GM12891 (cell line): ENCODE measurements around the gene ANKRD13B.
A peak's percentile ranks its signal among the peaks of the same experiment; 100 is the strongest.

Source experiments
- DNase-seq: peaks from one replicate; pipeline ENCODE4 v3.0.0; 2011; ENCODE audit warnings: low spot score; ENCODE audit not compliant: insufficient read length
- FAIRE-seq: peaks from 2 replicates; lab custom pipeline; 2011; peaks lifted over from hg19 to GRCh38; lab: Jason Lieb, UNC
- PAX5 ChIP-seq: IDR thresholded peaks from 2 replicates; pipeline ENCODE4 v1.6.1; 2011; ENCODE audit warnings: low read length, moderate library complexity, mild to moderate bottlenecking; ENCODE audit not compliant: insufficient read depth, severe bottlenecking
- POLR2A ChIP-seq: IDR thresholded peaks from 2 replicates; pipeline ENCODE4 v1.6.1; 2011; ENCODE audit warnings: low read depth, low read length, control low read depth
- POLR2AphosphoS5 ChIP-seq: IDR thresholded peaks from 2 replicates; pipeline ENCODE4 v1.6.1; 2011; ENCODE audit warnings: low read depth, low read length, control low read depth
- POU2F2 ChIP-seq: IDR thresholded peaks from 2 replicates; pipeline ENCODE4 v1.6.1; 2011; ENCODE audit warnings: low read depth, mild to moderate bottlenecking, control low read depth, low read length, moderate library complexity
- SPI1 ChIP-seq: IDR thresholded peaks from 2 replicates; pipeline ENCODE4 v1.6.1; 2011; ENCODE audit warnings: low read depth, low read length, control low read depth
- TAF1 ChIP-seq: IDR thresholded peaks from 2 replicates; pipeline ENCODE4 v1.6.1; 2011; ENCODE audit warnings: low read depth, low read length, control low read depth

ANKRD13B gene

DNA sequence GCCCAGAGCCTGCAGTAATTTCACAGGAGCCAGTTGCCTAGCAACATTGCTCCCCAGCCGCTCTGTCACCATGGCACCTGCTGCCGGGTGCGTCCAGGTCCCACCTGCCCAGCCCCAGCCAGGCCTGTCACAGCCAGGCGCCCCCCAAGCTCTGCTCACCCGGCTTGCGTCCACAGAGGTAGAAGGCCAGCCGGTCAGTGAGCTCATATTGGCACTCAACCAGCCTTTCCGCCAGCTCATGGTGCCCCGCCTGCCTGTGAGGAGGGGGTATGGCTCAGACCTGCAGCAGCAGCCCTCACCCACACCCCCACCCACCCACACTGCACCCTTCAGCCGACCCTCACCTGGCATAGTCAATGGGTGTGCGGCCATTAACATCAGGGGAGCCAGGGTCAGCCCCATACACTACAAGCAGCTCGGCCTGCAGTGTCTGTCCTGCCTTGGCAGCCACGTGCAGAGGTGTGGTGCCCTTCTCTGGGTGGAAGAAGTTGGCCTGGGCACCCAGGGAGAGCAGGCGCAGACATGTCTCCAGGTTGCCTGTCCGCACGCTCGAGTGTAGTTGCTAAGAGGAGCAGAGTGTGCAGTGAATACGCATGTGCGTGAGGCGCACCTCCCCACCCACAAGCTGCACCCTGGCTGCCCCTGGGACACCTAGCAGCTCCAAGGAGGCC lies 11.2 kb upstream of the ANKRD13B start:
- no peak for TF ChIP-seq POU2F2
- no peak for TF ChIP-seq POLR2AphosphoS5
- no peak for TF ChIP-seq POLR2A
- no peak for TF ChIP-seq SPI1
- no peak for TF ChIP-seq PAX5
- no peak for TF ChIP-seq TAF1
- no peak for DNase-seq
- no peak for FAIRE-seq

DNA sequence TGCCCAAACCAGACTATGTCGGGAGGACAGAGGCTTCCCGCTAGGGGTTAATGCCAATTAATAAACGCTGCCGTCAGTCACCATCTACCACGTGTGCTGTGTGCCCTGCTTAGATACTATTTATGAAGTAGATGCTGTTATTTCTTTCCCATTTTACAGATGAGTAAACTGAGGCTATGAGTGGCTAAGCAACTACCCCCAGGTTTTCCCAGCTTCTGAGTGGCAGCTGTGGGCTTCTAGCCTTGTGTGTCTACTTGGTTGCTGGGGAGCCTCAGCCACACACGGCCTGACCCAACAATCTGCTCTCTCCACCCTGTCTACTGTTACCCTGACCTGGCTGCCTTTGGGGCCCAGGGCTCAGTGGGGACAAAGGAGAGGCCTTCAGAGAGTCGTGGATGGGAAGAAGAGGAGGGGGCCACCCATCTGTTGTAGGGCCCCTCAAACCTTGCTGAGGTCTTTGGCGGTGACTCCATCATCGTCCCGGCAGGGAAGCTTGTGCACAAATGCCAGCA lies 10.6 kb upstream of the ANKRD13B start:
- FAIRE-seq (no peak), DNase-seq (no peak)
- TF ChIP-seq SPI1 (no peak), POLR2A (no peak), PAX5 (no peak), TAF1 (no peak), POLR2AphosphoS5 (no peak), POU2F2 (no peak)

DNA sequence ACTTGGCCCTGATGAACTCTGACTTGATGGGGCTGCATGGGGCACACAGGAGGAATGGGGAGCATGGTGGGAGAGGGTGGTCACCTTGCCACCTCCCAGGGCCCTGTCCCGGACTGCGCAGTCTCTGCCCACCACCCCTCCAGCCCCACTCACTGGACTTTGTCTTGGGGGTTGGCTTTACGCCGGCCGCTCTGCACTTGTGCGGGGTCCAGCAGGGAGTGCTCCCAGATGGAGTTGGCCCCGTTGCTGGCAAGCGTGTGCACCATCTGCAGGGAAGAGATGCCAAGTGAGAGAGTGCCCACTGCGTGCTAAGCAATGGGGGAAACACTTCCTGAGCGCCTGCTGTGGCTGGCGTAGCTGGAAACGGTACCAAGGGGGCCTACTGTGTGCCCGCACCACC lies 10.2 kb upstream of the ANKRD13B start:
- no peak for TF ChIP-seq POLR2AphosphoS5
- TF ChIP-seq POLR2A, result no peak
- TF ChIP-seq TAF1, result no peak
- no peak for TF ChIP-seq POU2F2
- no peak for TF ChIP-seq PAX5
- no peak for TF ChIP-seq SPI1
- FAIRE-seq (no peak), DNase-seq (no peak)

DNA sequence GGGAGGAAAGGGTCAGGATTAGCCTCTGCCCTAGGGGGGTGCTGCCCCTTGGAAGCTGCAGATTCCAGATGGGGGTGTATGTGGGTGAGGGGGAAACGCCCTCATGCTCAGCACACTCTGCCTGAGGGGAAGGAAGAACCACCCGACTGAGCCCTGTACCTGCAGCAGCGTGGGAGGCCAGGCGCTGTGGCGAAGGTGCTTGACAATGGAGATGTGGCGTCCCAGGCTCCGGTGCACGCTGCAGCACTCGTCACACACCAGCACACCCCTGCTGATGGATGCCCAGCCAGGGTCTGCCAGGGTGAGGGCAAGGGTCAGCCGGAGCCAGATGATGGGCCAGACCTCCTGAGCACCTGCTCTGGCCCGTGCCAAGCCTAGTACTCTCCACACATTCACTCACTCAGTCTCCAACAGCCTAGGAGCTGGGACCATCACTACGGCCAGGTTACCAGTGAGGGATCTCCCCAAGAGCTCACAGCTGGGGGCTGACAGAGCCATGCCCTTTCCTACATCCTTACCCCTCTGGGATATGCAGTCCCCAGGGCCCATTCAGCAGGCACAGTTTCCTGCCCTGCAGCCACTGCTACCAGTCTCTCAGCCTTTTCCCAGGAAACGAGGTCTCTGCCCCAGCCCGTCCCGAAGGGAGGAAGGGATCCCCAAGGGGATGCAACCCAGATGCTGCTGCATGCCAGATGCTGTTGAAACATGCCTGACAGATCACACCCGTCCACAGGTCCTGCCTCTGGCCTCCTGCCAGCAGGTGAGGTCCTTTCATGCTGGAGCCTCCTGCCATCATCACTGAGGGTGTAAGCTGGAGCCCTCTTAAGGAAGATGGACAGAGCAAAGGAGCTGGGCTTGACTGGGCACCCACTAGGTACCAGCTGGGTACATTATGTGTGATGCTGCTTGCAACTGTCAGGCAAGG lies 9.3 kb upstream of the ANKRD13B start:
- TF ChIP-seq SPI1 (no peak), POLR2AphosphoS5 (no peak), PAX5 (no peak), POU2F2 (no peak), POLR2A (no peak), TAF1 (no peak)
- FAIRE-seq, result peak; percentile 85
- DNase-seq, result no peak

DNA sequence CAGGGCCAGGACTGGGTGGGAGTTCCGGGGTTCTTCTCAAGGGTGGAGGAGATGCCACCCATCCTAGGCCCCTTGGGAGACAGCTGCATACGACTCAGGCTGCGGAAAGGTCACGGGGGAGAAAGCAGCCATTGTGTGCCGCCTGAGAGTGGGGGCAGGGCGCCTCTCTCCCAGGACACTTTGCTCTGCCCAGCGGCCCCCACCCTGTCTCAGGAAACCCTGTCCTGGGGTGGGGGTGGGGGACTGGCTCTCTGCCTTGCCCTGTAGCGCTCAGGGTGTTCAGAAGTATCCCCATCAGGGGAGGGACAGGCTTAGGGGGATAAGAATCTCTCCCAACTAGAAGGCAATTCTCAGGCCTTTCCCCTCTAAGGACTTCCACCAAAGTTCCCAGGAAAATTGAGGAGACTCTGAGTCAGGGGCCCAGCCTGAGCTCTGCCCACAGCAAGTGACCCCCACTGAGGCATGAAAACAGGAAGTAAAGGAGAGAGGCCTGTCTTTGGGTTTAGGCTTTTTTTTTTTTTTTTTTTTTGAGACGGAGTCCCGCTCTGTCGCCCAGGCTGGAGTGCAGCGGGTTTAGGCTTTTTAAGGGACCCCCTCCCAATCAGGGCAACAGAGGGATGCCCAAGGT lies 8.4 kb upstream of the ANKRD13B start:
- DNase-seq, result no peak
- FAIRE-seq, result no peak
- TF ChIP-seq POLR2A (no peak), POU2F2 (no peak), POLR2AphosphoS5 (no peak), TAF1 (no peak), SPI1 (no peak), PAX5 (no peak)

- peak; percentile 52 for FAIRE-seq
- no peak for DNase-seq
- TF ChIP-seq POLR2AphosphoS5, result no peak
- no peak for TF ChIP-seq POU2F2
- no peak for TF ChIP-seq PAX5
- no peak for TF ChIP-seq SPI1
- no peak for TF ChIP-seq POLR2A
- TF ChIP-seq TAF1, result no peak
These were observed 7.7 kb upstream of the ANKRD13B start for GRCh38 chr17:29585080-29585751.

- TF ChIP-seq POLR2AphosphoS5, result no peak
- FAIRE-seq (no peak), DNase-seq (no peak)
These were observed 6.1 kb upstream of the ANKRD13B start for GRCh38 chr17:29586676-29587469.

- no peak for FAIRE-seq
- TF ChIP-seq POU2F2 (no peak), SPI1 (no peak), TAF1 (no peak), POLR2A (no peak), PAX5 (no peak), POLR2AphosphoS5 (no peak)
These were observed 5.3 kb upstream of the ANKRD13B start for GRCh38 chr17:29587591-29587990.

More at GRCh38 chr17:29587591-29587990, 5.3 kb upstream of the ANKRD13B start:
- no peak for DNase-seq
